ENCODE results near the gene DNM1.

- no peak for TF ChIP-seq CTCF (IDR thresholded peaks at IDR 0.05; ENCODE audit: low read depth, low read length, missing input control)
- TF ChIP-seq ZBTB33 (IDR thresholded peaks at IDR 0.05): no peak
- no peak for TF ChIP-seq ATF3 (IDR thresholded peaks at IDR 0.05)
- no peak for TF ChIP-seq HNF4A (conservative IDR thresholded peaks at IDR 0.05)
- no peak for TF ChIP-seq REST (IDR thresholded peaks at IDR 0.05)
- TF ChIP-seq TAF1 (conservative IDR thresholded peaks at IDR 0.05): no peak
- no peak for TF ChIP-seq GABPA (IDR thresholded peaks at IDR 0.05 in 1 of 2, conservative IDR thresholded peaks at IDR 0.05 in 1 of 2)
- TF ChIP-seq EGR1 (IDR thresholded peaks at IDR 0.05; ENCODE audit: low read depth in 2 of 2): no peak
- no peak for TF ChIP-seq YY1 (IDR thresholded peaks at IDR 0.05)
- no peak for TF ChIP-seq SP1 (IDR thresholded peaks at IDR 0.05)
- no peak for TF ChIP-seq JUND (IDR thresholded peaks at IDR 0.05)
- no peak for TF ChIP-seq RAD21 (IDR thresholded peaks at IDR 0.05)
- TF ChIP-seq RXRA (IDR thresholded peaks at IDR 0.05): no peak
- no peak for TF ChIP-seq MAX (IDR thresholded peaks at IDR 0.05)
These were observed 37.0 kb upstream of the DNM1 start for GRCh38 chr9:128166169-128166568.

Measured in liver (tissue), 3 donors.